Brain microvascular endothelial cell (primary cell): ENCODE data around the gene LIMCH1.
"Not testable (repeated sequence)": the region's sequence is repeated elsewhere in the genome, so short reads cannot be mapped to it uniquely, and the experiment has no call there.

ENCODE experiments used
- DNase-seq: peaks from one replicate; pipeline ENCODE4 v3.0.0-alpha.2; 2020
- H3K27ac ChIP-seq: fragments of 250-450 bp; sonication (Bioruptor Pico); 2 replicates; pipeline ENCODE4 v1.5.1; 2020; ENCODE audit warnings: mild to moderate bottlenecking, moderate library complexity
- H3K27me3 ChIP-seq: fragments of 250-450 bp; sonication (Bioruptor Pico); replicated peaks from 2 replicates; pipeline ENCODE4 v1.5.1; 2020; ENCODE audit warnings: mild to moderate bottlenecking
- H3K36me3 ChIP-seq: fragments of 250-450 bp; sonication (Bioruptor Pico); replicated peaks from 2 replicates; pipeline ENCODE4 v1.5.1; 2020; ENCODE audit warnings: mild to moderate bottlenecking
- H3K4me3 ChIP-seq: 2 replicates; pipeline ENCODE4 v1.5.1; 2011; ENCODE audit warnings: low read depth, mild to moderate bottlenecking, control low read depth, low read length, moderate library complexity
- CTCF ChIP-seq: IDR thresholded peaks from 2 replicates; pipeline ENCODE4 v1.5.1; 2011; ENCODE audit warnings: low read depth, mild to moderate bottlenecking, moderate library complexity, low read length, control low read depth, inconsistent platforms; ENCODE audit errors: missing control alignments
- in situ Hi-C: cut with HindIII; loops from 2 replicates; pipeline ENCODE4 v1.10.0; 2017; ENCODE audit warnings: low sequenced_read_pairs, low pct_ligation_motif_present

The LIMCH1 gene

GRCh38 chr4:41647383-41647782, 109.4 kb downstream of the LIMCH1 start:
- Histone ChIP-seq H3K4me3 (no peak overlapping the region), H3K27me3 (peaks cover 30% of the 10 kb centered on the region), H3K27ac (no peak overlapping the region), H3K36me3 (no peaks in the 10 kb centered on the region)
- in situ Hi-C loops, result no loop called here
- no peak for TF ChIP-seq CTCF
- DNase-seq, result no peak

- H3K36me3 ChIP-seq, in situ Hi-C loops, H3K27ac ChIP-seq, H3K4me3 ChIP-seq, H3K27me3 ChIP-seq, DNase-seq: not testable (repeated sequence)
Measured at GRCh38 chr4:41651150-41651549, 113.2 kb downstream of the LIMCH1 start.

GRCh38 chr4:41652971-41653370, 115.0 kb downstream of the LIMCH1 start:
- H3K4me3 ChIP-seq, result no peak overlapping the region
- H3K36me3 ChIP-seq, result no peaks in the 10 kb centered on the region
- peaks cover 2% of the 10 kb centered on the region for H3K27me3 ChIP-seq
- H3K27ac ChIP-seq, result no peak overlapping the region
- in situ Hi-C loops, result no loop called here
- TF ChIP-seq CTCF, result no peak
- no peak for DNase-seq

- TF ChIP-seq CTCF, result no peak
- H3K4me3 ChIP-seq, result no peak overlapping the region
- peaks cover 7% of the 10 kb centered on the region for H3K27me3 ChIP-seq
- no peaks in the 10 kb centered on the region for H3K36me3 ChIP-seq
- in situ Hi-C loops, result no loop called here
- DNase-seq, result no peak
- no peak overlapping the region for H3K27ac ChIP-seq
Measured at GRCh38 chr4:41653523-41653922, 115.6 kb downstream of the LIMCH1 start.

GRCh38 chr4:41655177-41655576, 117.2 kb downstream of the LIMCH1 start:
- H3K4me3 ChIP-seq, result no peak overlapping the region
- in situ Hi-C loops, result no loop called here
- no peak for DNase-seq
- peaks cover 7% of the 10 kb centered on the region for H3K27me3 ChIP-seq
- H3K27ac ChIP-seq, result no peak overlapping the region
- H3K36me3 ChIP-seq, result no peaks in the 10 kb centered on the region
- no peak for TF ChIP-seq CTCF

GRCh38 chr4:41656106-41656505, 118.1 kb downstream of the LIMCH1 start:
- H3K36me3 ChIP-seq, result no peaks in the 10 kb centered on the region
- H3K27me3 ChIP-seq, result peaks cover 7% of the 10 kb centered on the region
- DNase-seq, result no peak
- H3K27ac ChIP-seq, result no peak overlapping the region
- H3K4me3 ChIP-seq, result no peak overlapping the region
- no peak for TF ChIP-seq CTCF
- in situ Hi-C loops, result no loop called here
